ENCODE results near the gene KLK12.

KLK12 gene

GRCh38 chr19:51044327-51044726 is 9.5 kb upstream of the KLK12 start:
- DNase-seq, result no peak

DNA sequence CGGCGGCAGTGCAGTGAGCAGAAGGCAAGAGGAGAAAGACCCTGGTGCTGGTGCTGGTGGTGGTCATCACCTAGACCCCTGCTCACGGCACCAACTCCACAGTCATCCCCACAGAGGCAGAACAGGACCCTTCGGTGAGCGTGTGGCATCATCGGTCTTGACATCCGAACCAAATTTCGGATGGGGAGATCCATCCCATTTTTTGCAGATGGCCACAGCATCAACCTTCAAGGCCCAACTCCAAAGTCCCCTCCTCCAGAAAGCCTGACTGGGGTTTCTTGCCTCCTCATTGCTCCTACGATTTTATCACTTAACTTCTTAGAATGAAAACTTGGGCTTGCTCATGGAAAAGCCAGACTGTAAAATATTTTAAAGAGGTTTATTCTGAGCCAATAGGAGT is 8.7 kb upstream of the KLK12 start:
- DNase-seq, result no peak

DNA sequence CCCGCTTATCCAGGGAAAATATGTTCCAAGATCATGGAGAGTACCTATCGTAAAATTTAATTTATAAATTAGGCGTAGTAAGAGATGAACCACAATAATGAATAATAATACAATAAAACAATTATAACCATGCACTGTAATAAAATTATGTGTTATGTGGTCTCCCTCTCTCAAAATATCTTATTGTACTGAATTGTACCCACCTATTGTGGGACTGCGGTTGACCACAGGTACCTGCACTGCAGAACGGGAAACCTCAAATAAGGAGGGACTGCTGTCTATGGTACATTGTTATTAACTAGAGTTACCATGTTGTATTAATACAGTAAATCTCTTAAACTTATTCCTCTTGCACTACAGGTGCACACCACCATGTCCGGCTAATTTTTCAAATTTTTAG is 5.3 kb upstream of the KLK12 start:
- no peak for DNase-seq

DNA sequence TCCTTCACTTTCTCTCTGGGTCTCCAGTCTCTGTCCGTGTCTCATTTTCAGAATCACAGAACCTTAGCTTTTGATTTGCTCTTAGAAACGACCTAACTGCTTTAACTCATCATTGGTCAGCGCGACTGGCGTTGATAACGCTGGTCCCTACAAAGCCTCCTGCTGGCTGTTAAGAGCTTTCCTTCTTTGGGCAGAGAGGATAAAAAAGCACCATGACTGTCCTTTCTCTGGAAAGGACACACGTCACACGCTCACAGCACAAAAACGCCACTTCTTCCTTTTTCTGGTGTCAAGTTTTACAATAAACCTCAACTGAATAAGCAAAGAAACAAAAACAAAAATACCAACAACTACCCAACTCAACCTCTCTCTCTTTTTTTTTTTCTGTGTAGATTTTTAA is 1.7 kb upstream of the KLK12 start:
- DNase-seq, result no peak

GRCh38 chr19:51031880-51032225 is 2.9 kb downstream of the KLK12 start:
- DNase-seq, result no peak

GRCh38 chr19:51031220-51031879 is 3.5 kb downstream of the KLK12 start:
- no peak for DNase-seq

GRCh38 chr19:51030631-51031030 is 4.2 kb downstream of the KLK12 start:
- no peak for DNase-seq

GRCh38 chr19:51029718-51030117 is 5.1 kb downstream of the KLK12 start:
- no peak for DNase-seq

GRCh38 chr19:51027873-51028272 is 6.9 kb downstream of the KLK12 start:
- no peak for DNase-seq

- DNase-seq, result no peak
Measured at GRCh38 chr19:51027126-51027806, 7.5 kb downstream of the KLK12 start.

GRCh38 chr19:51026554-51026831 is 8.3 kb downstream of the KLK12 start, which contains the start of gene KLK11:
TSS of gene KLK11 (minus strand) at chr19:51026616. CDS start at chr19:51025631, 985 bp downstream.
- DNase-seq, result no peak

DNA sequence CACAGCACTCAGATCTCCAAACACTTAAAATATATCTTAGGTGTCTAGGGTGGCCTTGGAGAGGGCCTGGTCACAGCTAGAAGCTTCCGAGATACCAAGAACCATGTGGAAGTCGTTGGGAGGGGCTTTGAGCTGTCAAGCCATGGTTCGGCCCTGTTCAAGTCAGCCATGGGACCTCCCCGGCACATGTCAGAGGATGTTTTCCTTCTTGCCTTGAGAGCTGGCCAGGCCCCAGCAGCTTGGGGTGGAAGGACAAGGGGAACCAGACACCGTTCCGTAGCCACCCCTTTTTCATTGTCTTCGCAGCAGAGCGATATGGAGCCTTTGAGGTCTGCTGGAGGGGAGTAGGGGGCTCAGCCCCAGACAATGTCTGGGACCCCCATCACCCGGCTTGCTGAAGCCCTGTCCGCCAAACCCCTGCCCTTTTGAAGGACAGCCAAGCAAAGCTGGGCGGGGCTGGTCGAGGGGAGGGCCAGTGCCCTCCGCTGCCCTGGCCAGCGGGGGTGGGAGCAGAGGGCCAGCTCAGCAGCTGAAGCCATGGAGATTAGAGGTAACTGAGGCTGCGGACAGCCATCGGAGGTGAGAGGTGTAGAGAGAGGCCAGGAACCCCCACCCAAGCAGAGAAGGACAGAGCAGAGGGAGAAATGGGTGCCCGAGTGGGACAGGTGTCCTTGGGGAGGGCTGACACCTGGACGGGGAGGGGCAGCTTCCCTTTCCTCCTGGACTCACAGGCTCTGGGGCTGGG is 8.8 kb downstream of the KLK12 start:
- no peak for DNase-seq

DNA sequence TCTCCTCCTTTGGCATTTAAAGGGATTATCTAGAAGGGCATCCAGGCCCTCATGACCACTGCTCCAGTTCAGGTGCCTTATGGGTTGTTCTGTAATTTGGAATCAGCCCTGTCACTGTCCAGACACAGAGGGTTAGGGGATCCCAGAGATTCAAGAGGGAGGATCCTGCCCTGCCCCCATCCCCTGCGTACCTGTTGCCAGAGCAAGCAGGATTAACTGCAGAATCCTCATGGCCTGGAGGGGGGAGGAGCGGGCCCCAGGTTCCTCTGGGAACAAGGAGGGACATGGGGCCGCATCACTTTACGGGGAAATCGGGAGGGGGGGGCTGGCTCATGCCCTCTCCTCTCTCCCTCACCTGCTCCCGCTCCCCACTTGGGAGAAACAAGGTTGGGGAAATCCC is 9.4 kb downstream of the KLK12 start:
- DNase-seq, result no peak

- DNase-seq, result no peak
Measured at GRCh38 chr19:51024924-51025323, 9.9 kb downstream of the KLK12 start.

- no peak for DNase-seq
Measured at GRCh38 chr19:51023946-51024345, 10.9 kb downstream of the KLK12 start.

- DNase-seq, result no peak
Measured at GRCh38 chr19:51022526-51022925, 12.3 kb downstream of the KLK12 start.

GRCh38 chr19:51020988-51021651 is 13.7 kb downstream of the KLK12 start:
- peak; percentile 10 to 53 for DNase-seq

DNA sequence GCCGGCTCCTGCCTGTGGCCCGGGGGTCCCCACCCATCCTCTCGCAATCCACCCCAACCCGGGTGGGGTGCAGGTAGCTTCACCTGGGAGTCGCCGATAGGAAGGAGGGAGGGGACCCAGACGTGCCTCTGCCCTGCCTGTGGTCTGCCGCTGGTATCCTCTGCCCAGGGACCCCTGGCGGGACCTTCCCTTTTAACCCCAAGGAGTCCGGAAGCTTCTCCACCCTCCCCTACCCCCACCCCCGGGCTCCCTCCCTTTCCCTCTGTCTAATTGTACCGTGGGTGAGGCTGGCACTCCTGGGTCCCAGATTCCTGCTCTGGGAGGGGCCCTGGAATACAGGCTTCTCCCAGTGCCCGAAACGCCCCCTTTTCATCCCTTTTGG is 15.3 kb downstream of the KLK12 start, which contains the start of gene KLK10:
Gene KLK10, minus strand, starts transcription at position 166 of the 382 bp plus-strand sequence. CDS start 579 bp downstream, outside the sequence.
- no peak for DNase-seq

- DNase-seq, result no peak
Measured at GRCh38 chr19:51018745-51019543, 15.9 kb downstream of the KLK12 start.

DNA sequence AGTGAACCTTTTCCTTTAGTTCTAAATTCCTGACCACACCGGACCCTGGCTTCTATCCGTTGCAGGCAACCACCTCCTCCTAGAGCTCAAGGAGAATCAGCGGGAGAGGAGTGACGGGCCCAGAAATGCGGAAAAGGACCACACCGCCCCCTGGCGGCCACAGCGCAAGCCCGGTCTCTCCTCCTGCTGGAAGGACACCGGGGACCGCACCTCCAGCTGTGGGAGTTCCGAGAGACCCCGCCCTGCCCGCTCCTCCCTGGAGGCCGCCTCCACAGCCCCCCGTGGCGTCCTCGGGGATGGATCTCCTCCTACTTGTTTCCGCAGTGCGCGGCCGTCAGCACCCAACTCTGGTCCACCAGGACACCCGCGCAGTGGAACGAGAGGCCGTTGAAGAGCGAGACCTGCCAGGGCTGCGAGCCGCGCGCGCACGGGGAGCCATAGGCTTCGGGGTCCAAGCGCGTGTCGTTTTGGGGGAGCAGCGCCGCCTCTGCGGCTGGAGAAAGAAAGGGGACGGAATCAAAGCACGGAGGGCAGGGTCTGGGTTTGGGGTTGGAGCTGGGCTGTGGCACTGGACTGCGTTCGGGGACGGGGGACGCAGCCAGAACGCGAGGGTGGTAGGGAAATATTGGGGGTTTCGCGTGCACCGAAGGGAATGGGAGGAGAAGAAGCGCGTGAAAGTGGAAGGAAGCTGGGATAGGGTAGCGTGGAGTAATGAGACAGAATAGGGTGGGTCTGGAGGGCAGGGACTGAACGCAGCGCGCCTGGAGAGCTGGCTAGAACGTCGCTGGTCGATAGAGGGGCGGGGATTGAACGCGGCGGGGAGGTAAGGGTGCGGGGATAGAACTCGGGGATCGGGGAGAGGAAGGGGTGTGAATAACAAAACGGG is 17.8 kb downstream of the KLK12 start:
- DNase-seq, result peak; percentile 10 to 51

GRCh38 chr19:51015691-51016267 is 19.0 kb downstream of the KLK12 start:
- no peak for DNase-seq
